ENCODE measurements around the gene NOL6. TPM values are rescaled to one million over a fixed set of nuclear protein-coding genes. Genes with fewer than 3 reads are reported as not detected.
"Not testable (repeated sequence)": the region's sequence is repeated elsewhere in the genome, so short reads cannot be mapped to it uniquely, and the experiment has no call there.

Gene NOL6, protein sequence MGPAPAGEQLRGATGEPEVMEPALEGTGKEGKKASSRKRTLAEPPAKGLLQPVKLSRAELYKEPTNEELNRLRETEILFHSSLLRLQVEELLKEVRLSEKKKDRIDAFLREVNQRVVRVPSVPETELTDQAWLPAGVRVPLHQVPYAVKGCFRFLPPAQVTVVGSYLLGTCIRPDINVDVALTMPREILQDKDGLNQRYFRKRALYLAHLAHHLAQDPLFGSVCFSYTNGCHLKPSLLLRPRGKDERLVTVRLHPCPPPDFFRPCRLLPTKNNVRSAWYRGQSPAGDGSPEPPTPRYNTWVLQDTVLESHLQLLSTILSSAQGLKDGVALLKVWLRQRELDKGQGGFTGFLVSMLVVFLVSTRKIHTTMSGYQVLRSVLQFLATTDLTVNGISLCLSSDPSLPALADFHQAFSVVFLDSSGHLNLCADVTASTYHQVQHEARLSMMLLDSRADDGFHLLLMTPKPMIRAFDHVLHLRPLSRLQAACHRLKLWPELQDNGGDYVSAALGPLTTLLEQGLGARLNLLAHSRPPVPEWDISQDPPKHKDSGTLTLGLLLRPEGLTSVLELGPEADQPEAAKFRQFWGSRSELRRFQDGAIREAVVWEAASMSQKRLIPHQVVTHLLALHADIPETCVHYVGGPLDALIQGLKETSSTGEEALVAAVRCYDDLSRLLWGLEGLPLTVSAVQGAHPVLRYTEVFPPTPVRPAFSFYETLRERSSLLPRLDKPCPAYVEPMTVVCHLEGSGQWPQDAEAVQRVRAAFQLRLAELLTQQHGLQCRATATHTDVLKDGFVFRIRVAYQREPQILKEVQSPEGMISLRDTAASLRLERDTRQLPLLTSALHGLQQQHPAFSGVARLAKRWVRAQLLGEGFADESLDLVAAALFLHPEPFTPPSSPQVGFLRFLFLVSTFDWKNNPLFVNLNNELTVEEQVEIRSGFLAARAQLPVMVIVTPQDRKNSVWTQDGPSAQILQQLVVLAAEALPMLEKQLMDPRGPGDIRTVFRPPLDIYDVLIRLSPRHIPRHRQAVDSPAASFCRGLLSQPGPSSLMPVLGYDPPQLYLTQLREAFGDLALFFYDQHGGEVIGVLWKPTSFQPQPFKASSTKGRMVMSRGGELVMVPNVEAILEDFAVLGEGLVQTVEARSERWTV
- total RNA-seq: 10 to 100 TPM; 38.2 to 38.6 TPM

DNA sequence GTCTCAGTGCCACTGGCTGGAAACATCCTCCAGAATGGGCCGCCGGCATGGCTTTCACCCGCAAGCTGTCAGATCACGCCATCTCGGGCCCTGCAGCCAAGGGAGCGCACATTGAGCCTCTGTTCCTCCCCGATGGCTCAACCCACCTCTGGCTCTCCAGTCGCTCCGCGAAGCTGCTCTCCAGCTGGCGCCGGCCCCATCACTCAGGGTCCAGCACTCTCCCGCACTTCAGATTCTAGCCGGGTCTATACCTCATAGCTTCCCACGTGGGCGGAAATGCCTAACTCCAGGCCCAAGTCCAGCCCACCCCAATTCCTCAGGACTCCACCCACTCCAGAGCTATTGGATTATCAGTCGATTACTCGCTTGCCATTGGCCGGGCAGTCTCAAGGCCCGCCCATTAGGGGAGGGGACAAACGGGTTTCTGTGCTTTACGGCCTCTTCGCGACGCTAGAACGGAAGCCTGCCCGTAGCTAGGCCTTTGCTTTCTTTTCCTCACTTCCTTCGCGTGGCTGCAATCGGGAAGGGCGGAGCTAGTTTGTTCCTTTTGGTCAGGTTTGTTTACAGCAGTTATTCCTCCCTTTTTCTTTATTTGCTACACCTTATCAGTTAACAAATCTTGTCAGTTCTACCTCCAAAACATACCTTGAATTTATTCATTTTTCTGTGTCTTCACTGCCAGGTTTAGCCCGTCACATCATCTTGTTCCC is at the start of gene NOL6:
NOL6 (minus strand) TSS at position 282 of the 710 bp plus-strand sequence; CDS start at position 200, 82 bp downstream.
- Mint-ChIP-seq H3K36me3 (ENCODE audit: low read depth) (peaks cover 23% of the 10 kb centered on the region), H3K4me1 (ENCODE audit: low read depth) (peaks cover 29% of the 10 kb centered on the region), H3K27ac (peak within 1 kb of the TSS; percentile 93), H3K9me3 (no peaks in the 10 kb centered on the region), H3K27me3 (ENCODE audit: low read depth) (no peaks in the 10 kb centered on the region), H3K4me3 (peak within 1 kb of the TSS; percentile 95)
- CTCF ChIA-PET: interaction anchor here (0.6 to 4.8 kb wide), 14 partner anchors 8 to 206 kb away, joined by 3 to 23 read pairs (median 6); partner anchors contain the start of genes AQP3 and AQP7
- intact Hi-C loops (cut with micrococcal nuclease): loop anchor here (1.0 to 10.0 kb wide), 11 partner anchors 15 to 654 kb away; partner anchors contain the start of genes BAG1, DCAF12, DNAJA1 and NFX1
- peak; percentile 99 for DNase-seq

DNA sequence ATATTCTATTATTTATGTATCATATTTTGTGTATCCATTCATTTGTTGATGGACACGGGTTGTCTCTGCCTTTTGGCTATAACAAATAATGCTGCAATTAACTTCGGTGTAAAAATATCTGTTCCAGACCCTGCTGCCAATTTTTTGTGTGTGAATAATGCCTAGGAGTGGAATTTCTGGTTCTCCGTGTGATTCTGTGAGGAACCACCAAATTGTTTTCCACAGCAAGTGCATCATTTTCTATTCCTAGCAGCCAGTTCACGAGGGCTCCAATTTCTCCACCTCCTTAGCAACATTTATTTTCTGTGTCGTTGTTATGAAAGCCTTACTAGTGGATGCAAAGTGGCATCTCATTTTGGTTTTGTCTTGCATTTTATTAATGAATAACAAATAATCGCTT is 48.1 kb upstream of the NOL6 start:
- not testable (repeated sequence) for H3K36me3 Mint-ChIP-seq (ENCODE audit: low read depth)

DNA sequence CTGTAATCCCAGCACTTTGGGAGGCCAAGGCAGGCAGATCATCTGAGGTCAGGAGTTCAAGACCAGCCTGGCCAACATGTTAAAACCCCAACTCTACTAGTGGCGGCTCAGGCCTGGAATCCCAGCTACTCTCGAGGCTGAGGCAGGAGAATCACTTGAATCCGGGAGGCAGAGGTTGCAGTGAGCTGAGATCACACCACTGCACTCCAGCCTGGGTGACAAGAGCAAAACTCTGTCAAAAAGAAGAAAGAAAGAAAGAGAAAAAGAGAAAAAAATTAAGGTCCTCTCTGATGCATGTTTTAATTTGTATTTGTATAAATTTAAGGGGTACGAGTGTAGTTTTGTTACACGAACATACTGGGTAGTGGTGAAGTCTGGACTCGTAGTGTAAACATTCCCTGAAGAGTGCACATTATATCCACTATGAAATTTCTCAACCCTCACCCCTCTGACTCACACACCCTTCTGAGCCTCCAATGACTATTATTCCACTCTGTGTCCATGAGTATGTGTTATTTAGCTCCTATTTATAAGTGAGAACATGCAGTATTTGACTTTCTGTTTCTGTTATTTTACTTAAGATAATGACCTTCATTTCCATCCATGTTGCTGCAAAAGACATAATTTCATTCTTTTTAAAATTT is 44.3 kb upstream of the NOL6 start:
- not testable (repeated sequence) for H3K4me3 Mint-ChIP-seq; DNase-seq; H3K4me1 Mint-ChIP-seq (ENCODE audit: low read depth); H3K9me3 Mint-ChIP-seq; H3K36me3 Mint-ChIP-seq (ENCODE audit: low read depth); H3K27ac Mint-ChIP-seq
- H3K27me3 Mint-ChIP-seq (ENCODE audit: low read depth): peaks cover 15% of the 10 kb centered on the region
- intact Hi-C loops (cut with micrococcal nuclease): loop anchor here (2.0 to 5.0 kb wide), 3 partner anchors 45 to 141 kb away; partner anchors contain the start of genes AQP7 and NOL6
- CTCF ChIA-PET: interaction anchor here (0.6 to 1.2 kb wide), 6 partner anchors 10 to 146 kb away, joined by 3 read pairs; partner anchors contain the start of gene NOL6

More for the DNA sequence above, 48.1 kb upstream of the NOL6 start:
- H3K27ac Mint-ChIP-seq; CTCF ChIA-PET; H3K4me1 Mint-ChIP-seq (ENCODE audit: low read depth); H3K4me3 Mint-ChIP-seq; intact Hi-C loops (cut with micrococcal nuclease); DNase-seq; H3K9me3 Mint-ChIP-seq: not testable (repeated sequence)
- peaks cover 33% of the 10 kb centered on the region for H3K27me3 Mint-ChIP-seq (ENCODE audit: low read depth)

DNA sequence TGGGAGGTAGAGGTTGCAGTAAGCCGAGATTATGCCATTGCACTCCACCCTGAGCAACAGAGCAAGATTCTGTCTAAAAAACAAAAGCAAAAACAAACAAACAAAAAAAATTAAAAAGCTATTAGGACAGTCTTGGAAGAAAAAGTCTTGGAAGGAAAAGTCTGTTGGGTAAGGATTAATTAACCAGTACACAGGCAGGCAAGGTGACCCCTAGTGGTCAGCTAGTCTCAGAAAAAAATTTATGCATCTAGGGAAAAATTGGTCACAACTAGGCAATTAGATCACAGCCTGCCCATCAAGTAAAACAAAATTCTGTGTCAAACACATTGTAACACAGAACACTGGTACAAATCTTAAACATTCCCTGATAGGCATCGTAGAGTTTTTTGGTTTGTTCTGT is 43.6 kb upstream of the NOL6 start:
- peak; percentile 19 for DNase-seq
- no peaks in the 10 kb centered on the region for H3K4me1 Mint-ChIP-seq (ENCODE audit: low read depth)
- peaks cover 12% of the 10 kb centered on the region for H3K27me3 Mint-ChIP-seq (ENCODE audit: low read depth)
- CTCF ChIA-PET: interaction anchor here (0.8 to 1.2 kb wide), 7 partner anchors 9 to 145 kb away, joined by 3 to 4 read pairs (median 3); partner anchors contain the start of gene NOL6
- intact Hi-C loops (cut with micrococcal nuclease): loop anchor here (2.0 to 5.0 kb wide), 3 partner anchors 45 to 140 kb away; partner anchors contain the start of genes AQP7 and NOL6
- no peak overlapping the region for H3K27ac Mint-ChIP-seq
- H3K36me3 Mint-ChIP-seq (ENCODE audit: low read depth): no peaks in the 10 kb centered on the region
- no peaks in the 10 kb centered on the region for H3K9me3 Mint-ChIP-seq
- no peak overlapping the region for H3K4me3 Mint-ChIP-seq

DNA sequence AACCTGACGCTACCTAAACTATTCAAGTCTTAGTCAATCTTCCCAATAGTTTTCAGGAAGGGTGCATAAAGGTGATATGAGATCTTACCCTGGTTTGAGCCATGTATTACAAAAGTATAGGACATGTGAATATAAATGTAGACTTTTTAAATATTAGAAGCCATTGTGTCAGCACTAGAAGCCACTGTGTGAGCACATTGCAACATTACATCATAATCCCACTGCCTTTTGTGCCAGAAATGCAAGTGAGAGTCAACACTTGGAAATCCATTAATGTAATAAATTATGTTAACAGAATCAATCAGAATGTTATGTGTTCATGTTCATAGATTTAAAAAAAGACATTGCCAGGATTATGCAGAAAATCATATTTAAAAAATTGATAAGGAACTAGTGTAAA is 42.7 kb upstream of the NOL6 start:
- H3K27ac Mint-ChIP-seq; H3K4me3 Mint-ChIP-seq; CTCF ChIA-PET; H3K36me3 Mint-ChIP-seq (ENCODE audit: low read depth); H3K4me1 Mint-ChIP-seq (ENCODE audit: low read depth); H3K27me3 Mint-ChIP-seq (ENCODE audit: low read depth); H3K9me3 Mint-ChIP-seq; DNase-seq: not testable (repeated sequence)
- intact Hi-C loops (cut with micrococcal nuclease): loop anchor here (2.0 to 5.0 kb wide), 3 partner anchors 44 to 139 kb away; partner anchors contain the start of genes AQP7 and NOL6

DNA sequence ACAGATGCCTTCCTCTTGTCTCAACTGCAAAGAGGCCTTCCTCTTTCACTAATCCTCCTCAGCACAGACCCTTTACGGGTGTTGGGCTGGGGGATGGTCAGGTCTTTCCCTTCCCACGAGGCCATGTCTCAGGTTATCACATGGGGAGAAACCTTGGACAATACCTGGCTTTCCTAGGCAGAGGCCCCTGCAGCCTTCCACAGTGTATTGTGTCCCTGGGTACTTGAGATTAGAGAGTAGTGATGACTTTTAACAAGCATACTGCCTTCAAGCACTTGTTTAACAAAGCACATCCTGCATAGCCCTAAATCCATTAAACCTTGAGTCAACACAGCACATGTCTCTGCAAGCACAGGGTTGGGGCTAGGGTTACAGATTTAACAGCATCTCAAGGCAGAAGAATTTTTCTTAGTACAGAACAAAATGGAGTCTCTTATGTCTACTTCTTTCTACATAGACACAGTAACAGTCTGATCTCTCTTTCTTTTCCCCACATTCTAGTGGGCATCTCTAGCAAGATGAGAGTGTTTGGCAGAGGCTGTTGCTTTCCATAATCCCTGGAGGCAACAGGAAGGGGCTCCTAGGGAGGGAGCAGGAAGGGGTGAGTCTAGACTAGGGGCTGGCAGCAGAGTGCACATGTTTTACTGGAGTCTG is 41.7 kb upstream of the NOL6 start:
- H3K27me3 Mint-ChIP-seq (ENCODE audit: low read depth); H3K27ac Mint-ChIP-seq; H3K4me3 Mint-ChIP-seq; DNase-seq; H3K4me1 Mint-ChIP-seq (ENCODE audit: low read depth); CTCF ChIA-PET; H3K36me3 Mint-ChIP-seq (ENCODE audit: low read depth); H3K9me3 Mint-ChIP-seq: not testable (repeated sequence)
- intact Hi-C loops (cut with micrococcal nuclease): loop anchor here (5.0 kb wide), 2 partner anchors 113 to 138 kb away; partner anchors contain the start of gene AQP7

DNA sequence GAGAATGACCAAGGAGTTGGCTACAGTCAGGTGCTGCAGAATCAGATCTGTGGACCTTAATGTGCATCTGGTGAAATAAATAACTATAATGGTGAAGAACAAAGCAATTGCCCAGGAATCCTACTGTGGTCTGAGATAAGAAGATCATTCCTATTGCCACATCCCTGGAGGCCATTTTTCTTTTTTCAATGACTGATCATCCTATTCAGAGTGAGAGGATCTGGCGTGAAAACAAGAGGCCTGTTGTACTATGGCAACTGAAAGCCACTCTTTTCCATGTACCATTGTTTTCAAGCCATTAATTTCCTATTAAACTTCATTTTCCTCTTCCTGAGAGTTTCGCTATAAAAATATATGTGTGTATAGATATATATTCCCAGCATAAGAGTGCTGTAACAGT is 38.8 kb upstream of the NOL6 start:
- H3K4me3 Mint-ChIP-seq, CTCF ChIA-PET: not testable (repeated sequence)

DNA sequence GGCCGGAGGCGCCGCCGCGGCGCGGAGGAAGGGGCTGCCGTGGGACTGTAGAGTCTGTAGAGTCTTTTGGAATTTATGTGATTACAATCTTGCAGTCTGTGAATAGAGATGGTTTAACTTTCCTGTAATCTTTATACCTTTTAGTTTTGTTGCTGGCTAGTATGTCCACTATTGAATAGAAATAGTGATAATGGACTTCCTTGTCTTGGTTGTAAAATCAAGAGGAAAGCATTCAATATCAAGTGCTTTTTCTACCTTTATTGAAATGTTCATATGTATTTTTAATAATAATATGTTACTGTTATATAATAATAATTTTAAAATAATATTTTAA is 37.4 kb upstream of the NOL6 start:
- CTCF ChIA-PET: interaction anchor here (1.0 to 1.3 kb wide), 3 partner anchors 13 to 210 kb away, joined by 4 to 7 read pairs (median 4); partner anchors contain the start of gene ANKRD18B
- intact Hi-C loops (cut with micrococcal nuclease): loop anchor here (2.0 kb wide), 1 partner anchor 64 kb away; the partner anchor contains the start of gene AQP3

More for the DNA sequence above, 38.8 kb upstream of the NOL6 start:
- H3K36me3 Mint-ChIP-seq (ENCODE audit: low read depth); intact Hi-C loops (cut with micrococcal nuclease); H3K27me3 Mint-ChIP-seq (ENCODE audit: low read depth); H3K9me3 Mint-ChIP-seq; H3K4me1 Mint-ChIP-seq (ENCODE audit: low read depth); H3K27ac Mint-ChIP-seq; DNase-seq: not testable (repeated sequence)

DNA sequence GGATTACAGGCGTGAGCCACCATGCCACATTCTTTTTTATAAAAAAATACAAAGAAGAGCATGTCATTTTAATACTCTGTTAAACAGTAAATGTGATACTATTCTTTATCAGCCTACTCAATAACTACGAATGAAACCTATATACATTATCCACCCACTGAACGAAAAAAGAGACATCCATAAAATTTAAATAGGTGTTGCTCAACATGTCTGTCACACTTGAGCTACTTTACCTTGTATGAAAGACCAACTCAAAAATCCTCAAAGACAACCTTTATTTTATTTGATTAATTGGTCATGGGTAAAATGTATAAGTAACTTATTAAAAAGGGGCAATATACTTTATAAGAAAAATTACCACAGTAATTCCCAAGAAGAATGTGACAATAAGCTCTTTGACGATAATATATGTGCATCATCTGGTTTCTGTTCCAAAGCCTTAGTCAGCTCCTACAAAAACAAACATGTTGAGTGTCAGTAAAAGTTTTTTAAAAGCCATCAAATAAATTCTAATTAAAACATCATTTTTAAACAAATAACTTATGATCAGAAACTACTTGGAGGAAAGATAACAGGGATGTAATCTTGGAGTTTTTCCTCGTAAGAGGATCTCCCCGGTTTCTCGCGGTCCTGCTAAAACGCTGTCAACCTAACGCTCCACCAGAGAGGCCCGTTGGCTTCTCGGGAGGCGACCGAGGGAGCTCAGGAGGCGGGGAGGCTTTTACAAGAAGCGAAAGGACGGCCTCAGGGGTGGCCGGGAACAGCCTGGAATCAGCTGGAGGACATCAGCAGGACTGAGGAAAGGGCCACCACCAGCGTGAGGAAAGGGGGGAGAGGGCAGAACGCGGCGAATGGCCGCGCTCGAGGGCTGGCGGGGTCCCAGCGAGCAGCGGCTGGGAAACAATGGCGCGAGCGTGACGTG is 36.8 kb upstream of the NOL6 start:
- Mint-ChIP-seq H3K4me3 (peak overlapping the region; percentile 88), H3K27me3 (ENCODE audit: low read depth) (peaks cover 2% of the 10 kb centered on the region), H3K9me3 (no peaks in the 10 kb centered on the region), H3K36me3 (ENCODE audit: low read depth) (no peaks in the 10 kb centered on the region), H3K4me1 (ENCODE audit: low read depth) (peaks cover 19% of the 10 kb centered on the region), H3K27ac (peak overlapping the region; percentile 70)
- peak; percentile 50 for DNase-seq
- CTCF ChIA-PET: interaction anchor here (1.0 to 1.3 kb wide), 3 partner anchors 14 to 210 kb away, joined by 4 to 7 read pairs (median 4); partner anchors contain the start of gene ANKRD18B
- intact Hi-C loops (cut with micrococcal nuclease): loop anchor here (2.0 kb wide), 1 partner anchor 64 kb away; the partner anchor contains the start of gene AQP3

More for the DNA sequence above, 37.4 kb upstream of the NOL6 start:
- not testable (repeated sequence) for DNase-seq; H3K36me3 Mint-ChIP-seq (ENCODE audit: low read depth); H3K9me3 Mint-ChIP-seq; H3K27me3 Mint-ChIP-seq (ENCODE audit: low read depth)
- Mint-ChIP-seq H3K4me1 (ENCODE audit: low read depth) (peaks cover 16% of the 10 kb centered on the region), H3K27ac (peak overlapping the region; percentile 70), H3K4me3 (peak overlapping the region; percentile 88)
